ENCODE results near the gene OTOGL. TPM values are rescaled to one million over a fixed set of nuclear protein-coding genes. Genes with fewer than 3 reads are reported as not detected.

The OTOGL gene
- total RNA-seq, 1 donor from 2014 or later, result not detected

DNA sequence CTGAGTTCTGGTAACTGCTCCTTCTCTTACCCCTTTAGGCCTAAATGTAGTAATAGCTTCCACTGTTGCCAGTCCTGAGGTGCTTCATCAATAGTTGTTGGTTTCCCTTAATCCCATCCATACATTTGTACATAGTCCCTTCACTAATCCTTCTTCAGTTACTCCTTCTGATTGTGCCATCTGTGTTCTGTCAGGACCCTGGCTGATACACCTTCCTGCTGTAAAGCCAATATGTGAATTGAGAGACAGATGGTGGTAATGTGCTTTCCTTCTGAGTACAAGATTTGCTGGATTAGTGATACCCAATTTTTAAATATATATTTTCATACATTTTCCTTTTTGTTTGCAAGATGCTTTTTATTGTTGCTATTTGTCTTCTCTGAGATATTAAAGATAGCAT lies 66.4 kb downstream of the OTOGL start:
- no peak overlapping the region for H3K4me3 ChIP-seq
- H3K27me3 ChIP-seq, result no peaks in the 10 kb centered on the region
- H3K36me3 ChIP-seq, result no peaks in the 10 kb centered on the region
- no peak for DNase-seq (ENCODE audit: low spot score in 2 of 2)
- no peaks in the 10 kb centered on the region for H3K9me3 ChIP-seq
- intact Hi-C loops (cut with DNase I), result no loop called here
- no peak for TF ChIP-seq CTCF (IDR thresholded peaks at IDR 0.05)
- no peak overlapping the region for H3K27ac ChIP-seq
- H3K4me1 ChIP-seq, result no peaks in the 10 kb centered on the region

GRCh38 chr12:80166751-80167150 lies 67.4 kb downstream of the OTOGL start:
- TF ChIP-seq CTCF (IDR thresholded peaks at IDR 0.05), result no peak
- Histone ChIP-seq H3K4me3 (no peak overlapping the region), H3K4me1 (no peaks in the 10 kb centered on the region), H3K9me3 (no peaks in the 10 kb centered on the region), H3K27me3 (no peaks in the 10 kb centered on the region), H3K36me3 (no peaks in the 10 kb centered on the region), H3K27ac (no peak overlapping the region)
- intact Hi-C loops (cut with DNase I), result no loop called here
- DNase-seq (ENCODE audit: low spot score in 2 of 2), result no peak

GRCh38 chr12:80168936-80169335 lies 69.6 kb downstream of the OTOGL start:
- intact Hi-C loops (cut with DNase I), result no loop called here
- no peak for TF ChIP-seq CTCF (IDR thresholded peaks at IDR 0.05)
- no peak for DNase-seq (ENCODE audit: low spot score in 2 of 2)
- H3K27me3 ChIP-seq, result no peaks in the 10 kb centered on the region
- no peak overlapping the region for H3K4me3 ChIP-seq
- no peaks in the 10 kb centered on the region for H3K4me1 ChIP-seq
- no peak overlapping the region for H3K27ac ChIP-seq
- H3K9me3 ChIP-seq, result no peaks in the 10 kb centered on the region
- H3K36me3 ChIP-seq, result no peaks in the 10 kb centered on the region

GRCh38 chr12:80170915-80171314 lies 71.6 kb downstream of the OTOGL start:
- no peaks in the 10 kb centered on the region for H3K4me1 ChIP-seq
- no peak overlapping the region for H3K4me3 ChIP-seq
- DNase-seq (ENCODE audit: low spot score in 2 of 2), result no peak
- H3K27me3 ChIP-seq, result no peaks in the 10 kb centered on the region
- no peaks in the 10 kb centered on the region for H3K36me3 ChIP-seq
- TF ChIP-seq CTCF (IDR thresholded peaks at IDR 0.05), result no peak
- no peaks in the 10 kb centered on the region for H3K9me3 ChIP-seq
- no peak overlapping the region for H3K27ac ChIP-seq
- intact Hi-C loops (cut with DNase I), result no loop called here

DNA sequence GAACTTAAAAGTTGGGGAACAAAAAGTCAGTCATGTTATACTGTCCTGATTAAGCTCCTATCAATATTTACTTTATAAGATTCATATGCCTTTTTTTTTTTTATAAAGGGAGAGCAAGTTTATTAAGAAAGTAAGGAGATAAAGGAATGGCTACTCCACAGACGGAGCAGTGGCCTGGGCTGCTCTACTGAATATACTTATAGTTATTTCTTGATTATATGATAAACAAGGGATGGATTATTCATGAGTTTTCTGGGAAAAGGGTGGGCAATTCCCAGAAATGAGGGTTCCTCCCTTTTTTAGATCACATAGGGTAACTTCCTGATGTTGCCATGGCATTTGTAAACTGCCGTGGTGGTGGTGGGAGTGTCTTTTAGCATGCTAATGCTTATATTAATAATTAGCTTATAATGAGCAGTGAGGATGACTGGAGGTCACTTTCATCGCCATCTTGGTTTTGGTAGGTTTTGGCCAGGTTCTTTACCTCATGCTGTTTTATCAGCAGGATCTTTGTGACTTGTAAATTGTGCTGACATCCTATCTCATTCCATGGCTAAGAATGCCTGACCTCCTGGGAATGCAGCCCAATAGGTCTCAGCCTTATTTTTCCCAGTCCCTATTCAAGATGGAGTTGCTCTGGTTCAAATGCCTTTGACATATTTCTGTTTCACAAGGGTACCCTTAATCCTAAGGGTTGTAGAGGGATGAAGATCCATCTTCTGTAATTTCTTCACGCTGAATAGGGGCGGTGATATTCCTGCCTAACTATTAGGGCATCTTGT lies 73.9 kb downstream of the OTOGL start:
- TF ChIP-seq CTCF (IDR thresholded peaks at IDR 0.05), result no peak
- no peaks in the 10 kb centered on the region for H3K27me3 ChIP-seq
- H3K9me3 ChIP-seq, result no peaks in the 10 kb centered on the region
- no peaks in the 10 kb centered on the region for H3K36me3 ChIP-seq
- no peak overlapping the region for H3K4me3 ChIP-seq
- intact Hi-C loops (cut with DNase I), result no loop called here
- no peak for DNase-seq (ENCODE audit: low spot score in 2 of 2)
- no peak overlapping the region for H3K27ac ChIP-seq
- no peaks in the 10 kb centered on the region for H3K4me1 ChIP-seq
